HG02973 (cell line): ENCODE data around the gene CLEC14A.

Experiments used
- ATAC-seq: cut with Tn5 transposase; IDR thresholded peaks from one replicate; pipeline ENCODE4 v1.9.1; 2021; ENCODE audit warnings: moderate library complexity; ENCODE audit not compliant: unreplicated experiment

Gene CLEC14A

DNA sequence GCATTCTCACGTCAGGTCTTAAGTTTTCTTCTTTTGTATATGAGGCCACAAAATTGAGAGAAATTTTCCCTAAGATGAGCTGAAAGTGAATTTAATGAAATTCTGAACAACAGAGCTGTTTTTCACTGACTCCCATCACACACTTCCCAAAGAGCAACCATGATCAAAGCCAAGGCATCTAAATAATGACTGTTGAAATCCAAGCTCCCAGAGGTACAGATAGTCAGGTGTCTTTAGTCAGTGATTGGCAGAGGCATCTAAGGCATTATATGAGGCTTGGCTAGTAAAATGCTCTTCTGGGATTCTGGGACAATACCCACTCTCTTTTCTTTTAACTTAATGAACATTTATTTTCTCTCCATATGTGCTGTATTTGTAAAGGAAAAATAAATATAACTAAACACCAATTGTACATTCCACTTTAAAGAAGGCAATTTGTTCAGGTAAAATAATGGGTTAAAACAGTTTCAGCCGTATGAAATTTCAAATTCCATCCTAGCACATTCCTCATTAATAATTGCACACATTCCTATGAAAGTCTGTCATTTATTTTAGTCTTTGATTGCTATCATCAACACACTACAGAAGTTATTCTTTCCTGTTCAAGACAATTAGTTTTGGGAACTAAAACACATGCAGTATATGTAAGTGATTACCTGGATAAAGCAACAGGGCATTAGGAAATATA lies 49.1 kb downstream of the CLEC14A start:
- ATAC-seq = no peak

- ATAC-seq = no peak
These were observed 49.8 kb downstream of the CLEC14A start for GRCh38 chr14:38205949-38206665.

GRCh38 chr14:38205119-38205813 lies 50.6 kb downstream of the CLEC14A start:
- ATAC-seq = no peak

DNA sequence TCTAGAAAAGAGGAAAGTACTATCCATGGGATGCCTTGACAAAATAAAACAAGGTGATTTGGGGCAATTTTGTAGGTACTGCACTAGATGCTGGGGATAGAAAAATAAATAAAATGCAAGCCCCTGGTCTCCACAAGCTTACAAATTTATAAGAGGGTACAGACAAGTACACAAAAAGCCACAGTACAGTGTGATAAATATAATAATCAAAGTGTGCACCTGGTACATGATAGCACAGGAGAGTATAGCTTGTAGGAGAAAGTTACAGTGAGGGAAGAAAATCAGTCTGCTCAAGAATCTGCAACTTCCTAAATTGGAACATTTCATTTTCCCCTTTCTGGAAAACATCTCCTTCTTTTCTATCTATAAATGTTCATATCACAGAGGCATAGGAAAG lies 51.2 kb downstream of the CLEC14A start:
- ATAC-seq = no peak
